IMR-90 (cell line): ENCODE measurements around the gene NNAT. TPM values are rescaled to one million over a fixed set of nuclear protein-coding genes. Genes with fewer than 3 reads are reported as not detected.

Source experiments
- ATAC-seq: fragments of 200-7000 bp; cut with Tn5 transposase; 2 replicates; pipeline ENCODE4 v1.9.1; 2020; ENCODE audit warnings: low read depth, mild to moderate bottlenecking, moderate library complexity
- BruUV-seq: library from RNA; stranded (reverse); fragments of 400-500 nt; replicated peaks from 2 replicates; lab custom pipeline; 2021; lab: Mats Ljungman, UMichigan
- CTCF ChIA-PET: fragments of 300-600 bp; formaldehyde crosslinking; extraction: SDS; loops from one replicate; lab custom pipeline; 2021; ENCODE audit warnings: antibody characterized with exemption; lab: Yijun Ruan, JAX
- POLR2A ChIA-PET: fragments of 300-600 bp; sonication (Branson Sonifier 250); formaldehyde crosslinking; loops from one replicate; lab custom pipeline; 2022; ENCODE audit warnings: antibody characterized with exemption; ENCODE audit not compliant: unreplicated experiment; lab: Charles Lee
- DNase-seq: peaks from one replicate; pipeline ENCODE4 v3.0.0; 2013
- H2AFZ ChIP-seq: replicated peaks from 2 replicates; pipeline ENCODE3; 2013; ENCODE audit warnings: low read length, mild to moderate bottlenecking; ENCODE audit not compliant: poor library complexity
- H2AK5ac ChIP-seq: 2 replicates; pipeline ENCODE4 v1.6.1; 2013; ENCODE audit warnings: low read depth, low read length, inconsistent platforms
- H2AK9ac ChIP-seq: replicated peaks from 2 replicates; pipeline ENCODE3; 2013; ENCODE audit warnings: mild to moderate bottlenecking, low read depth, low read length, moderate library complexity; ENCODE audit not compliant: poor library complexity
- H2BK120ac ChIP-seq: 2 replicates; pipeline ENCODE4 v1.6.1; 2013; ENCODE audit warnings: low read depth, low read length, inconsistent platforms
- H2BK15ac ChIP-seq: 3 replicates; pipeline ENCODE4 v1.6.1; 2013; ENCODE audit warnings: low read depth, low read length, inconsistent platforms
- H2BK20ac ChIP-seq: 2 replicates; pipeline ENCODE4 v1.6.1; 2013; ENCODE audit warnings: low read depth, mild to moderate bottlenecking, inconsistent platforms, low read length, moderate library complexity
- H2BK5ac ChIP-seq: 2 replicates; pipeline ENCODE4 v1.6.1; 2013; ENCODE audit warnings: mild to moderate bottlenecking, low read depth, low read length, inconsistent platforms; ENCODE audit not compliant: poor library complexity, severe bottlenecking
- H3K14ac ChIP-seq: replicated peaks from 2 replicates; pipeline ENCODE4 v1.6.1; 2013; ENCODE audit warnings: low read depth, low read length, inconsistent platforms
- H3K18ac ChIP-seq: 2 replicates; pipeline ENCODE4 v1.6.1; 2013; ENCODE audit warnings: low read depth, low read length, control low read depth
- H3K23ac ChIP-seq: 2 replicates; pipeline ENCODE4 v1.6.1; 2013; ENCODE audit warnings: low read depth, low read length, inconsistent platforms
- H3K27ac ChIP-seq: 2 replicates; pipeline ENCODE4 v1.5.1; 2013; ENCODE audit warnings: mild to moderate bottlenecking, control low read depth, low read length; ENCODE audit not compliant: insufficient read depth
- H3K27me3 ChIP-seq: 2 replicates; pipeline ENCODE4 v1.6.1; 2013; ENCODE audit warnings: low read length; ENCODE audit not compliant: control insufficient read depth, insufficient read depth
- H3K36me3 ChIP-seq: 2 replicates; pipeline ENCODE4 v1.6.1; 2013; ENCODE audit warnings: low read length, mixed read lengths; ENCODE audit not compliant: control insufficient read depth, insufficient read depth
- H3K4ac ChIP-seq: 2 replicates; pipeline ENCODE4 v1.6.1; 2013; ENCODE audit warnings: low read depth, low read length, inconsistent platforms
- H3K4me1 ChIP-seq: 2 replicates; pipeline ENCODE4 v1.6.1; 2013; ENCODE audit warnings: low read length, mixed read lengths; ENCODE audit not compliant: control insufficient read depth, insufficient read depth
- H3K4me2 ChIP-seq: 2 replicates; pipeline ENCODE4 v1.6.1; 2013; ENCODE audit warnings: low read depth, mild to moderate bottlenecking, control low read depth, low read length, moderate library complexity
- H3K4me3 ChIP-seq: 2 replicates; pipeline ENCODE4 v1.5.1; 2013; ENCODE audit warnings: low read depth, mild to moderate bottlenecking, control low read depth, low read length, moderate library complexity; ENCODE audit not compliant: insufficient read depth
- H3K56ac ChIP-seq: 2 replicates; pipeline ENCODE4 v1.6.1; 2013; ENCODE audit warnings: low read length, inconsistent platforms; ENCODE audit not compliant: insufficient read depth; ENCODE audit errors: extremely low read depth
- H3K79me1 ChIP-seq, 2 experiments: 2 replicates each; pipeline ENCODE4 v1.6.1; 2013; ENCODE audit warnings: low read length in 2 of 2, inconsistent platforms in 1 of 2, low read depth in 1 of 2
- H3K9ac ChIP-seq: 2 replicates; pipeline ENCODE4 v1.6.1; 2013; ENCODE audit warnings: low read depth, low read length, control low read depth
- H3K9me1 ChIP-seq: 2 replicates; pipeline ENCODE4 v1.6.1; 2013; ENCODE audit warnings: low read length, inconsistent platforms; ENCODE audit not compliant: insufficient read depth
- H3K9me3 ChIP-seq: 2 replicates; pipeline ENCODE4 v1.6.1; 2013; ENCODE audit warnings: low read length; ENCODE audit not compliant: control insufficient read depth, insufficient read depth
- H4K20me1 ChIP-seq: 2 replicates; pipeline ENCODE4 v1.6.1; 2013; ENCODE audit warnings: low read length, inconsistent platforms; ENCODE audit not compliant: insufficient read depth
- H4K5ac ChIP-seq: 2 replicates; pipeline ENCODE4 v1.6.1; 2013; ENCODE audit warnings: mild to moderate bottlenecking, low read depth, low read length, control low read depth
- H4K8ac ChIP-seq, 2 experiments: 2 replicates each; pipeline ENCODE4 v1.6.1; 2013; ENCODE audit warnings: low read depth in 2 of 2, low read length in 2 of 2, control low read depth in 1 of 2, inconsistent platforms in 1 of 2
- H4K91ac ChIP-seq: 2 replicates; pipeline ENCODE4 v1.6.1; 2013; ENCODE audit warnings: low read depth, low read length, inconsistent platforms; ENCODE audit not compliant: insufficient read depth
- BHLHE40 ChIP-seq: fragments of 150-350 bp; IDR thresholded peaks from 2 replicates; pipeline ENCODE4 v1.6.1; 2016; ENCODE audit warnings: mild to moderate bottlenecking, low read depth, low read length
- CEBPB ChIP-seq: IDR thresholded peaks from 2 replicates; pipeline ENCODE4 v1.6.1; 2012; ENCODE audit warnings: low read depth, low read length, improper control_type of control experiment
- CHD1 ChIP-seq: IDR thresholded peaks from 2 replicates; pipeline ENCODE4 v1.6.1; 2012; ENCODE audit warnings: low read depth, low read length, improper control_type of control experiment
- CTCF ChIP-seq: conservative IDR thresholded peaks from 2 replicates; pipeline ENCODE4 v1.5.1; 2012; ENCODE audit warnings: mild to moderate bottlenecking, low read depth, low read length, improper control_type of control experiment
- MAZ ChIP-seq: IDR thresholded peaks from 2 replicates; pipeline ENCODE4 v1.6.1; 2012; ENCODE audit warnings: low read depth, mild to moderate bottlenecking, low read length, improper control_type of control experiment, moderate library complexity, borderline replicate concordance
- RAD21 ChIP-seq: IDR thresholded peaks from 2 replicates; pipeline ENCODE4 v1.6.1; 2012; ENCODE audit warnings: low read length, improper control_type of control experiment
- RCOR1 ChIP-seq: IDR thresholded peaks from 2 replicates; pipeline ENCODE4 v1.6.1; 2012; ENCODE audit warnings: mild to moderate bottlenecking, low read length, improper control_type of control experiment; ENCODE audit not compliant: insufficient replicate concordance
- RFX5 ChIP-seq: IDR thresholded peaks from 2 replicates; pipeline ENCODE4 v1.8.0; 2012; ENCODE audit warnings: low read depth, mild to moderate bottlenecking, low read length, moderate library complexity
- USF2 ChIP-seq: fragments of 150-350 bp; IDR thresholded peaks from 2 replicates; pipeline ENCODE4 v1.6.1; 2017; ENCODE audit warnings: mild to moderate bottlenecking, antibody characterized with exemption, low read length, low read depth
- WGBS, 2 experiments: methylation state at CpG; one replicate each; pipeline versions ENCODE4 v1.1.5 to v1.1.7; 2013; ENCODE audit warnings: missing lambda C conversion rate in 2 of 2; ENCODE audit not compliant: insufficient read length in 1 of 2; ENCODE audit errors: extremely low coverage in 2 of 2; 5-methylcytosine and 5-hydroxymethylcytosine counted together
- dilution Hi-C: fragments of 300-500 bp; cut with HindIII; formaldehyde crosslinking; loops from one replicate; pipeline ENCODE4 v1.14.3; 2018; ENCODE audit warnings: low sequenced_read_pairs; ENCODE audit not compliant: unreplicated experiment
- in situ Hi-C: fragments of 300-500 bp; cut with MboI; formaldehyde crosslinking; loops from 3 replicates; pipeline ENCODE4 v1.14.3; 2019; ENCODE audit warnings: low sequenced_read_pairs, inconsistent platforms, mixed read lengths
- intact Hi-C: fragments of 100-400 bp; cut with micrococcal nuclease; formaldehyde crosslinking; loops from 2 replicates; pipeline ENCODE4 v1.10.0; 2022
- polyA plus RNA-seq, 3 experiments: library from polyadenylated mRNA; depleted of rRNA; stranded (reverse); fragments of >200 nt; gene quantifications; 2 replicates each; pipeline ENCODE4 v1.2.3, GENCODE V29; 2012; ENCODE audit warnings: low replicate concordance in 1 of 3
- total RNA-seq: library from RNA; depleted of rRNA; stranded (reverse); fragments of >200 nt; gene quantifications from 2 replicates; pipeline ENCODE4 v1.2.3, GENCODE V29; 2012

NNAT gene
- total and polyA plus RNA-seq, 2 of the 4 experiments (the other 2 are of a cell fraction): 2.0 to 6.5 TPM

DNA sequence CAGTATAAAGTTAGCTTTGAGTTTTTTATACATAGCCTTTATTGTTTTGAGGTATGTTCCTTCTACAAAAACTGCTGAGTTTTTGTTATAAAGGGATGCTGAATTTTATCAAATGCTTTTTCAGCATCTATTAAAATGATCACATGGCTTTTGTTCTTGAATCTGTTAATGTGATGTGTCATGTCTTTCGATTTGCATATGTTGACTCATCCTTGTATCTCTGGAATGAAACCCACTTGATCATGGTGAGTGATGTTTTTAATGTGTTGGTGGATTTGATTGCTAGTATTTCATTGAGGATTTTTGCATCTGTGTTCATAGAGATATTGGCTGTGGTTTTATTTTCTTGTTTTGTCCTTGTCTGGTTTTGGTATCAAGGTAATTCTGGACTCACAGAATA is 31.4 kb downstream of the NNAT start:
- intact Hi-C loops: no loop called here
- Histone ChIP-seq H3K56ac (no peak overlapping the region), H3K18ac (no peak overlapping the region), H2BK5ac (no peak overlapping the region), H3K4me3 (no peak overlapping the region), H3K27ac (no peak overlapping the region), H2AK5ac (no peak overlapping the region), H3K79me1 (no peaks in the 10 kb centered on the region), H3K36me3 (no peaks in the 10 kb centered on the region), H4K91ac (no peak overlapping the region), H3K4me1 (no peaks in the 10 kb centered on the region), H3K23ac (no peak overlapping the region), H3K9ac (no peak overlapping the region), H2BK120ac (no peak overlapping the region), H3K9me3 (no peaks in the 10 kb centered on the region), H2BK15ac (no peak overlapping the region), H2AFZ (no peak overlapping the region), H2BK20ac (no peak overlapping the region), H4K8ac (no peak overlapping the region), H2AK9ac (no peak overlapping the region), H3K4ac (no peak overlapping the region), H3K27me3 (peaks cover 14% of the 10 kb centered on the region), H4K5ac (no peak overlapping the region), H3K9me1 (no peaks in the 10 kb centered on the region), H3K4me2 (no peak overlapping the region), H4K20me1 (no peaks in the 10 kb centered on the region), H3K14ac (no peak overlapping the region)
- DNase-seq (peak; percentile 13), ATAC-seq (no peak)
- ChIA-PET POLR2A (no interaction called here), CTCF (no interaction called here)
- TF ChIP-seq RCOR1 (no peak), MAZ (no peak), BHLHE40 (no peak), USF2 (no peak), CHD1 (no peak), RFX5 (no peak), CEBPB (no peak), RAD21 (no peak), CTCF (no peak)
- in situ Hi-C loops: no loop called here
- BruUV-seq: no TSS peak
- dilution Hi-C loops: no loop called here
- WGBS, 2 experiments: 20% methylated on average over 1 of the region's 1 CpG; no CpG with 5 or more reads in 1 of the 2 experiments
